Esophagus (tissue), 2 donors: Measurements from ENCODE around the gene RNF208. TPM values are rescaled to one million over a fixed set of nuclear protein-coding genes. Genes with fewer than 3 reads are reported as not detected.
"Not testable (repeated sequence)": the region's sequence is repeated elsewhere in the genome, so short reads cannot be mapped to it uniquely, and the experiment has no call there.

ENCODE experiments used
- H3K27ac ChIP-seq, 2 donors: one replicate each; pipeline ENCODE4 v1.5.1; 2013; ENCODE audit warnings: low read depth in 2 of 2, mild to moderate bottlenecking in 2 of 2, inconsistent platforms in 1 of 2, low read length in 1 of 2, moderate library complexity in 1 of 2
- H3K27me3 ChIP-seq, 2 donors: one replicate each; pipeline ENCODE4 v1.6.1; 2013; ENCODE audit warnings: low read length in 2 of 2, control low read depth in 1 of 2, mild to moderate bottlenecking in 1 of 2; ENCODE audit not compliant: insufficient read depth in 2 of 2, control insufficient read depth in 1 of 2
- H3K36me3 ChIP-seq, 2 donors: one replicate each; pipeline ENCODE4 v1.6.1; 2013; ENCODE audit warnings: low read length in 1 of 2; ENCODE audit not compliant: control insufficient read depth in 2 of 2, insufficient read depth in 2 of 2
- H3K4me1 ChIP-seq, 2 donors: one replicate each; pipeline ENCODE4 v1.6.1; 2013; ENCODE audit warnings: low read length in 1 of 2; ENCODE audit not compliant: control insufficient read depth in 2 of 2, insufficient read depth in 2 of 2
- H3K4me3 ChIP-seq, 2 donors: one replicate each; pipeline ENCODE4 v1.5.1; 2013; ENCODE audit warnings: low read length in 2 of 2, mild to moderate bottlenecking in 2 of 2, low read depth in 1 of 2, moderate library complexity in 1 of 2
- H3K9me3 ChIP-seq, 2 donors: one replicate each; pipeline ENCODE4 v1.6.1; 2013; ENCODE audit warnings: mild to moderate bottlenecking in 2 of 2, low read depth in 1 of 2, low read length in 1 of 2, moderate library complexity in 1 of 2; ENCODE audit not compliant: control insufficient read depth in 2 of 2, insufficient read depth in 1 of 2
- WGBS, 2 donors: extraction: QIAGEN DNeasy Blood & Tissue Kit; methylation state at CpG; one replicate each; pipeline ENCODE4 v1.1.7; 2013; 5-methylcytosine and 5-hydroxymethylcytosine counted together
- polyA plus RNA-seq, 2 donors: library from polyadenylated mRNA; stranded (reverse); fragments of 200-250 nt; gene quantifications; one replicate each; pipeline ENCODE4 v1.2.3, GENCODE V29; 2013
- donor health status: healthy with polysubstance abuse.
- donor health status: Bipolar disorder and iron deficiency.

RNF208 gene
- polyA plus RNA-seq, 2 donors, result 13.3 to 28.5 TPM

DNA sequence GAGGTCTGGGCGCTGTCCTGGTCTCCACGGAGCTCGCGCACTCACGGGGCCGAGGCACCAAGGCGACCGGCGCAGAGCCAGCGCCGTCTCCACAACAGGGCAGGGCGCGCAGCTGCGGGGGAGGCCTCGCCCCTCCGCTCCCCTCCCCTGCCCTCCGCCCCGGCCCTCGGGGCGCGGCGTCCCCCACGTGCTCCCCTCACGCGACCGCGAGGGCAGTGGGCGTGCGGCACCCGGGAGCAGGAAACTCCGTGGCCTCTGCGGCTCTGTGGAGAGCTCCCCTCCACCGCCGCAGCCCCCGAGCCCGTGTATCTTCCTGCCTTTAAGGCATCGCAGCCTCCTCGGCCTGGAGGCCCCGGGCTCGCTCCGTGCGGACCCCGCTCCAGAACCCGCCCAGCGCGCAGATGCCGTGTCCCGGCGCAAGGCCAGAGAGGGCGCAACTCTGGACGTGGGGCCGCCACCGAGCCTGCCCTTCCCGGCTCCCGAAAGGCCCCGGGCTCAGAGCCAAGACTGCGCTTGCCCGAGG lies 18.3 kb upstream of the RNF208 start:
- Histone ChIP-seq H3K4me1 (peaks cover 7 to 45% of the 10 kb centered on the region in 2 donors), H3K27me3 (no peaks in the 10 kb centered on the region), H3K4me3 (peak overlapping the region; percentile 67 to 85), H3K27ac (peak overlapping the region; percentile 91 to 94), H3K36me3 (peaks cover 0 to 18% of the 10 kb centered on the region in 2 donors), H3K9me3 (no peaks in the 10 kb centered on the region)
- 0 to 1% methylated on average over 38 to 58 of the region's 58 CpGs for WGBS, 2 donors

DNA sequence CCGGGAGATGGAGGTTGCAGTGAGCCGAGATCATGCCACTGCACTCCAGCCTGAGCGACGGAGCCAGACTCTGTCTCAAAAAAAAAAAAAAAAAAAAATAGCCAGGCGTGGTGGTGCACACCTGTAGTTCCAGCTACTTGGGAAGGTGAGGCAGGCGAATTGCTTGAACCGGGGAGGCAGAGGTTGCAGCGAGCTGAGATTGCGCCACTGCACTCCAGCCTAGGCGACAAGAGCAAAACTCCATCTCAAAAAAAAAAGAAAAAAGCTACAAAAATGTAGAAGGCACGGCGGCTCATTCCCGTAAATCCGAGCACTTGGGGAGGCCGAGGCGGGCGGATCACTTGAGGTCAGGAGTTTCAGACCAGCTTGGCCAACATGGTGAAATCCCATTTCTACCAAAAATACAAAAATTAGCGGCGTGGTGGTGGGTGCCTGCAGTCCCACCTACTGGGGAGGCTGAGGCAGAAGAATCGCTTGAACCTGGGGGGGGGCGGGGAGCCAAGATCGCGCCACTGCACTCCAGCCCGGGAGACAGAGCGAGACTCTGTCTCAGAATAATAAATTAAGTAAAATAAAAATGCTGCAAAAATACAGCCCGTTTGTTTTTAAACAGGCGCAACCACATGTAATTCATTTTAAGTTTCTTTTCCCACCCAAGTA lies 17.6 kb upstream of the RNF208 start:
- Histone ChIP-seq H3K27ac (peak overlapping the region; percentile 28 to 91), H3K36me3 (peaks cover 0 to 18% of the 10 kb centered on the region in 2 donors), H3K4me1 (peaks cover 7 to 40% of the 10 kb centered on the region in 2 donors), H3K4me3 (peak overlapping the region in 1 of 2 donors; percentile 85)
- not testable (repeated sequence) for H3K9me3 ChIP-seq, H3K27me3 ChIP-seq
- WGBS, 2 donors, result 52 to 56% methylated on average over 27 of the region's 27 CpGs

DNA sequence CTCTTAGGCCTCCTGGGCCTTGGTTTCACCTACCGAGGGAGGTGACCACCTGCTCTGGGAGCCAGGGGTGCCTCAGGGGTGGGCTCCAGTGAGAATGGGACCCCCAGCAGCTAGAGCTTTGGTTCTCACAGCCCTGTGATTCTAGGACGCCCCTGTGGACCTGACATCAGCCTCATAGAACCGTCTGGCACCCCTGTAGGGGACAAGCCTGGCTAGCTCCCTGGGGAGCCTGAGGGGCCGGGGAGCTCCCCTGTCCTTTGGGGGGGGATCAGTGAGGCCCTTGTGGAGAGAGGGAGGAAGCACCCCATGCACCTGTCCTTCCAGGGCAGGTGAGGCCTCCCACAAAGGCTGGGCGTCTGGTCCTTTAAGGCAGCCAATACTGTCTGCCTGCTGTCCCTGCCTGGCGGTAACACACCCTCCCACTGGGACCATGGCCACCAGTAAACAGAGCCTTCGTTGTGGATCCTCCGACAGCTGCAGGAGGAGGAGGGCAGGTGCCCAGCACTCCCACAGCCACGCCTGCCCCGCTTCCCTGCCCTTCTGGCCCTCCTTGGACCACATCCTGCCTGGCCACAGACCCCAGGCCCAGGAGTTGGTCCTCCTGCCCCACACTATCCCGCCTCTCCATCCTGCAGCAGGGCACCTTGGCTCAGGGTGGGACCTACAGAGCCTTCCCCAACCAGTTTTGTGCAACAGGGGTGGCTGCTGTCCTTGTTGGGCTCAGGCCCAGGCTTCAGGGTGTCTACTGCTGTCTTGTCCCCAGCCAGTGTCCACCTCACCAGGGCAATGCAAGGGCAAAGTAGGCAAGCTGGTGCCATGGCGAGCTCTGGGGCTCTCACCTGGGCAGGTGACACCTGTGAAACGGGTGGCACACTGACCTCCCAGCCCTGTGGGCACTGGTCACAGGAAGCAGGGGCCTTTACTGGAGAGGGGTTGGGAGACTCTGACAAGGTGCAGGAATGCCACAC lies 16.0 kb upstream of the RNF208 start:
- peaks cover 0 to 8% of the 10 kb centered on the region in 2 donors for H3K36me3 ChIP-seq
- 55 to 72% methylated on average over 12 to 13 of the region's 13 CpGs for WGBS, 2 donors
- no peaks in the 10 kb centered on the region for H3K9me3 ChIP-seq
- H3K27me3 ChIP-seq, result no peaks in the 10 kb centered on the region
- no peak overlapping the region for H3K4me3 ChIP-seq
- H3K27ac ChIP-seq, result peak overlapping the region in 1 of 2 donors; percentile 2
- H3K4me1 ChIP-seq, result peaks cover 7 to 24% of the 10 kb centered on the region in 2 donors

DNA sequence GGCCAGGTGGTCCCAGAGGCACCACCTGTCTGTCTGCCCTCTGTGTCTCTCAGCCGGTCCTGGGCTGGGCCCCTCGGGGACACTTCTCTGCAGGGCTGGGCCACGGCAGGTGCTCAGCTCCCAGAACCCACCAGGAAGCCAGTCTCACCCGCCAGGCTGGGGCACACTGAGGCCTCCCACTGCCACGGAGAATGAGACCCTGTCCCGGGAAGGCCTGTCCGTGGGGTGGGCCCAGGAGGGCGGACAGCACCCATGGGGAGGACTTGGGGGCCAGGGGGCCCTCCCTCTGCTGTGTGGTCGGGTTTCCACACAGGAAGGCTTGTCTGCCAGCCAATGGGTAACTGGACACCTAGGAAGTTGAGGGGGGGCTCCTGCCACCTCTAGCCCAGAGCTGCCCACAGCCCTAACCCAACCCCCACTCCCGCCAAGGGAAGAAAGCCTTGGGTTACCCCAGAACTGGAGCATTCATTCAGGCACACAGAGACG lies 14.9 kb upstream of the RNF208 start:
- H3K27ac ChIP-seq, result no peak overlapping the region
- H3K4me1 ChIP-seq, result peaks cover 7 to 17% of the 10 kb centered on the region in 2 donors
- no peak overlapping the region for H3K4me3 ChIP-seq
- H3K9me3 ChIP-seq, result no peaks in the 10 kb centered on the region
- 46 to 48% methylated on average over 11 of the region's 11 CpGs for WGBS, 2 donors
- no peaks in the 10 kb centered on the region for H3K36me3 ChIP-seq
- H3K27me3 ChIP-seq, result no peaks in the 10 kb centered on the region

- 10 to 14% methylated on average over 28 to 31 of the region's 31 CpGs for WGBS, 2 donors
- H3K4me3 ChIP-seq, result no peak overlapping the region
- H3K9me3 ChIP-seq, result no peaks in the 10 kb centered on the region
- H3K27ac ChIP-seq, result no peak overlapping the region
- peaks cover 7 to 17% of the 10 kb centered on the region in 2 donors for H3K4me1 ChIP-seq
- no peaks in the 10 kb centered on the region for H3K36me3 ChIP-seq
- no peaks in the 10 kb centered on the region for H3K27me3 ChIP-seq
Observed at GRCh38 chr9:137236238-137236935, 14.3 kb upstream of the RNF208 start.

- H3K4me3 ChIP-seq, result no peak overlapping the region
Observed at GRCh38 chr9:137235424-137236237, 13.6 kb upstream of the RNF208 start.

GRCh38 chr9:137234758-137235423 lies 12.9 kb upstream of the RNF208 start:
- WGBS, 2 donors, result 60 to 71% methylated on average over 18 of the region's 18 CpGs
- no peaks in the 10 kb centered on the region for H3K36me3 ChIP-seq
- no peaks in the 10 kb centered on the region for H3K27me3 ChIP-seq
- H3K4me3 ChIP-seq, result no peak overlapping the region
- peaks cover 7 to 17% of the 10 kb centered on the region in 2 donors for H3K4me1 ChIP-seq
- H3K9me3 ChIP-seq, result no peaks in the 10 kb centered on the region
- no peak overlapping the region for H3K27ac ChIP-seq

More at GRCh38 chr9:137235424-137236237, 13.6 kb upstream of the RNF208 start:
- H3K27ac ChIP-seq, result no peak overlapping the region
- H3K4me1 ChIP-seq, result peaks cover 7 to 17% of the 10 kb centered on the region in 2 donors
- no peaks in the 10 kb centered on the region for H3K27me3 ChIP-seq
- no peaks in the 10 kb centered on the region for H3K36me3 ChIP-seq
- no peaks in the 10 kb centered on the region for H3K9me3 ChIP-seq
- WGBS, 2 donors, result 58 to 63% methylated on average over 32 to 35 of the region's 35 CpGs

GRCh38 chr9:137234055-137234697 lies 12.1 kb upstream of the RNF208 start:
- no peaks in the 10 kb centered on the region for H3K27me3 ChIP-seq
- H3K36me3 ChIP-seq, result no peaks in the 10 kb centered on the region
- WGBS, 2 donors, result 37 to 60% methylated on average over 40 of the region's 40 CpGs
- H3K27ac ChIP-seq, result no peak overlapping the region
- no peak overlapping the region for H3K4me3 ChIP-seq
- peaks cover 7 to 17% of the 10 kb centered on the region in 2 donors for H3K4me1 ChIP-seq
- H3K9me3 ChIP-seq, result no peaks in the 10 kb centered on the region
